Esophagus muscularis mucosa (tissue), 4 donors: ENCODE data around the gene SRGAP3. TPM values are rescaled to one million over a fixed set of nuclear protein-coding genes. Genes with fewer than 3 reads are reported as not detected.

Source experiments
- DNase-seq: peaks from one replicate; pipeline ENCODE4 v3.0.0-alpha.2; 2017; ENCODE audit errors: extremely low spot score
- H3K27ac ChIP-seq, 4 donors: fragments of 200-600 bp; sonication (generic); replicated peaks in 1 of 4; 1 replicate in 3 of 4; 2 replicates in 1 of 4; pipeline ENCODE4 v1.5.1; 2016 to 2019; ENCODE audit warnings: mild to moderate bottlenecking in 1 of 4
- H3K27me3 ChIP-seq, 4 donors: fragments of 200-600 bp; sonication (generic); one replicate each; pipeline versions ENCODE4 v1.5.1 to v1.6.0; 2016 to 2019
- H3K36me3 ChIP-seq, 4 donors: fragments of 200-600 bp; sonication (generic); one replicate each; pipeline ENCODE4 v1.5.1; 2016 to 2019
- H3K4me1 ChIP-seq, 4 donors: fragments of 200-600 bp; sonication (generic); one replicate each; pipeline ENCODE4 v1.5.1; 2016 to 2019
- H3K4me3 ChIP-seq, 4 donors: fragments of 200-600 bp; sonication (generic); 1 replicate in 2 of 4; 2 replicates in 2 of 4; pipeline ENCODE4 v1.5.1; 2016 to 2019; ENCODE audit warnings: mild to moderate bottlenecking in 4 of 4, moderate library complexity in 1 of 4
- H3K9me3 ChIP-seq, 4 donors: fragments of 200-600 bp; sonication (generic); 1 replicate in 3 of 4; 2 replicates in 1 of 4; pipeline ENCODE4 v1.5.1; 2016 to 2019
- EP300 ChIP-seq: sonication (generic); formaldehyde crosslinking; IDR thresholded peaks from one replicate; pipeline ENCODE4 v1.6.1; 2017; ENCODE audit warnings: antibody characterized with exemption
- POLR2A ChIP-seq: fragments of 450-650 bp; IDR thresholded peaks from one replicate; pipeline ENCODE4 v1.6.1; 2017; ENCODE audit warnings: antibody characterized with exemption, moderate library complexity, mild to moderate bottlenecking, low read depth
- POLR2AphosphoS5 ChIP-seq, 2 donors: sonication (generic); formaldehyde crosslinking; IDR thresholded peaks; one replicate each; pipeline ENCODE4 v1.6.1; 2017; ENCODE audit warnings: antibody characterized with exemption in 2 of 2
- WGBS: methylation state at CpG from one replicate; pipeline ENCODE4 v1.1.5; 2018; 5-methylcytosine and 5-hydroxymethylcytosine counted together
- intact Hi-C: fragments of 100-400 bp; cut with DNase I; formaldehyde crosslinking; loops from one replicate; pipeline ENCODE4 v1.15.1; 2023
- total RNA-seq, 4 donors: library from RNA; depleted of rRNA; stranded (reverse); fragments of >200 nt; gene quantifications; one replicate each; pipeline versions ENCODE4 v1.1.0 to v1.2.1, GENCODE V29; 2016
- TF ChIP-seq, protein P1 (sequence below), 3 experiments: fragments of 200-600 bp in 2 of 3; fragments of 450-650 bp in 1 of 3; sonication (generic) in 2 of 3; IDR thresholded peaks; one replicate each; pipeline ENCODE4 v1.5.1; 2017 to 2019; ENCODE audit warnings: antibody characterized with exemption in 3 of 3, mild to moderate bottlenecking in 2 of 3, moderate library complexity in 1 of 3

SRGAP3 gene
- total RNA-seq, 4 donors from 2014 or later = 2.4 to 8.6 (median 3.1) TPM

DNA sequence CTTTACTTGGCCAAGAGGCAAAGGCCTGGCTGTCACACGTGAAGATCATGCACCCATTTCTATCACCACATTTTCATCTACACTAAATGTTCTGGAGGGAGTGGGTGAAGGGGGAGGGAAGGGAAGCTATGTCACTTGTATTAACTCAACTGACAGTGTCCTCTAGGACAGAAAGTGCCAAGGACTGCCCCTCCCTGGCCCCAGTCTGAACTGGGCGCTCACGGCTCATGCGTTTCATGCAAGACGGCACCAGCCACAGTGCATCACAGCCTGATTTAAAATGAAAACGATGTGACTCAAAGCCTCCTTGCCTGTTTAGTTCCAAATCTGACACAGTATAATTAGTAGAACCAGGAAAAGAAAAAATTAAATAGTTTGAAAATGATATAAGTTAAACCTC, 265.4 kb downstream of the SRGAP3 start:
- H3K9me3 ChIP-seq = peaks cover 0 to 8% (median 4%) of the 10 kb centered on the region in 4 donors
- peaks cover 0 to 9% (median 5%) of the 10 kb centered on the region in 4 donors for H3K4me1 ChIP-seq
- no peak for TF ChIP-seq POLR2AphosphoS5 (IDR thresholded peaks at IDR 0.05)
- no peak for TF ChIP-seq EP300
- TF ChIP-seq, protein P1, sequence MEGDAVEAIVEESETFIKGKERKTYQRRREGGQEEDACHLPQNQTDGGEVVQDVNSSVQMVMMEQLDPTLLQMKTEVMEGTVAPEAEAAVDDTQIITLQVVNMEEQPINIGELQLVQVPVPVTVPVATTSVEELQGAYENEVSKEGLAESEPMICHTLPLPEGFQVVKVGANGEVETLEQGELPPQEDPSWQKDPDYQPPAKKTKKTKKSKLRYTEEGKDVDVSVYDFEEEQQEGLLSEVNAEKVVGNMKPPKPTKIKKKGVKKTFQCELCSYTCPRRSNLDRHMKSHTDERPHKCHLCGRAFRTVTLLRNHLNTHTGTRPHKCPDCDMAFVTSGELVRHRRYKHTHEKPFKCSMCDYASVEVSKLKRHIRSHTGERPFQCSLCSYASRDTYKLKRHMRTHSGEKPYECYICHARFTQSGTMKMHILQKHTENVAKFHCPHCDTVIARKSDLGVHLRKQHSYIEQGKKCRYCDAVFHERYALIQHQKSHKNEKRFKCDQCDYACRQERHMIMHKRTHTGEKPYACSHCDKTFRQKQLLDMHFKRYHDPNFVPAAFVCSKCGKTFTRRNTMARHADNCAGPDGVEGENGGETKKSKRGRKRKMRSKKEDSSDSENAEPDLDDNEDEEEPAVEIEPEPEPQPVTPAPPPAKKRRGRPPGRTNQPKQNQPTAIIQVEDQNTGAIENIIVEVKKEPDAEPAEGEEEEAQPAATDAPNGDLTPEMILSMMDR (IDR thresholded peaks at IDR 0.05) = no peak
- TF ChIP-seq POLR2A = no peak
- WGBS = 93% methylated on average over 6 of the region's 6 CpGs
- DNase-seq = no peak
- H3K27me3 ChIP-seq = peaks cover 0 to 4% (median 0%) of the 10 kb centered on the region in 4 donors
- peaks cover 0 to 6% (median 3%) of the 10 kb centered on the region in 4 donors for H3K36me3 ChIP-seq
- intact Hi-C loops = no loop called here
- H3K27ac ChIP-seq = no peak overlapping the region
- no peak overlapping the region for H3K4me3 ChIP-seq

DNA sequence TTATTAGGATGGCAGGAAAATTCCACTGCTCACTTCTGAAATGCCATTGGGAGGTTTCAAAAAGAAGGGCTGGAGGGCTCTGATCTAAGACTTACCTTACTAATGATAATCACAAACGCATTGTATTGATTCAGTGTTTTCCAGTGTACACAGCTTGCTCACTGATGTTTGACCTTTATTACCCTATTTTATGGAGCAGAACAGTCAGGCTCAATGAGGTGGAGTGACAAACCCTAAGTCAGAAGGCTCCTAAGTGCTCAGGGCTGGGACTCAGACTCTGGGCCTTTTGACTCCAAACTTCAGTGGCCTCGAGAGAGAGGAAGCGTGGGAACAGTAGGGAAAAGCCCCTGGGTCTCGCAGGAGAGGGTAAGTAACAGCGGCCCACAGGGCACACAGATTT, 265.9 kb downstream of the SRGAP3 start:
- no peak for DNase-seq
- TF ChIP-seq POLR2A = no peak
- TF ChIP-seq, protein P1 (IDR thresholded peaks at IDR 0.05) = no peak
- TF ChIP-seq EP300 = no peak
- TF ChIP-seq POLR2AphosphoS5 (IDR thresholded peaks at IDR 0.05) = no peak
- H3K27me3 ChIP-seq = peaks cover 0 to 9% (median 0%) of the 10 kb centered on the region in 4 donors
- no peak overlapping the region for H3K4me3 ChIP-seq
- intact Hi-C loops = no loop called here
- peaks cover 0 to 11% (median 7%) of the 10 kb centered on the region in 4 donors for H3K9me3 ChIP-seq
- peaks cover 0 to 9% (median 5%) of the 10 kb centered on the region in 4 donors for H3K4me1 ChIP-seq
- H3K36me3 ChIP-seq = peaks cover 0 to 6% (median 3%) of the 10 kb centered on the region in 4 donors
- WGBS = 97% methylated on average over 5 of the region's 5 CpGs
- H3K27ac ChIP-seq = no peak overlapping the region

DNA sequence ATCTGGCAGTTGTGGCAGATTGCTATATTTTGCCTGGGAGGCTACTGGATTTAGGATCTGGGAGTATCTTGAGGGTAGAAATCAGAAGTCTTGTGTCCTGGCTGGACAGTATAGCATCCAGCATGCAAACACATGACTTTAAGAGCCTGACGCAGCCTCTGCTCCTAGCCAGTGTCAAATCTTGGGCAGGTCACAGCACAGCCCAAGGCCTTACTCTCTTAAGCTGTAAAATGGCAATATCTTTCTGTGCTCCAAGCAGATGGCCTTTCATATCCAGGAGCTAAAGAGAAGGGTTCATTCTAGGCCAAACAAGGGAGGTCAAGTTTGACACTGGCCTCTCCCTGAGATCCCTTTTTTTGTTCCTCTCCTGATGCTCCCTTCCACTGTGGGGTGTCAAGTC, 266.4 kb downstream of the SRGAP3 start:
- Histone ChIP-seq H3K27ac (no peak overlapping the region), H3K4me3 (no peak overlapping the region), H3K9me3 (peaks cover 0 to 11% (median 7%) of the 10 kb centered on the region in 4 donors), H3K36me3 (peaks cover 0 to 6% (median 3%) of the 10 kb centered on the region in 4 donors), H3K4me1 (peaks cover 0 to 5% (median 5%) of the 10 kb centered on the region in 4 donors), H3K27me3 (peaks cover 0 to 14% (median 0%) of the 10 kb centered on the region in 4 donors)
- no peak for TF ChIP-seq POLR2AphosphoS5 (IDR thresholded peaks at IDR 0.05)
- no peak for TF ChIP-seq POLR2A
- TF ChIP-seq, protein P1 (IDR thresholded peaks at IDR 0.05) = no peak
- TF ChIP-seq EP300 = no peak
- no peak for DNase-seq
- 64% methylated on average over 1 of the region's 1 CpG for WGBS
- intact Hi-C loops = no loop called here

DNA sequence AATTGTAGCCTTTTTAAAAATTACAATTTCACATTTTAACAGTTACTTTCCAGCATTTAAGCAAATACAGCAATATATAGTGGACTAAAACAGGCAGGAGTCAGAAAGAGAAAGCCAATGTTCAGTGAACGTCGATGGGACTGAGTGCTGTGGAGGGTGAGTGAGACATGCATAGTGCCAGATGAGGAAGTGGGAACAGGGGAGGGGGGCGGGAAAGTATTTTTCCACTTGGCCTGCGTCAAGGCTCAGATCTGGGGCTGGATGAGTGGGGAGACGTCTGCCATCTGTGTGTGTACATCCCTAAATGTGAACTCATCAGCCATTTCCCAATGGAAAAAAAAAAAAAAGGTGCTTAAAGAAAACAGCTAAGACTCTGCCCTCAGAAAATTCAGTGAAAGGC, 266.9 kb downstream of the SRGAP3 start:
- H3K4me1 ChIP-seq = peaks cover 0 to 5% (median 2%) of the 10 kb centered on the region in 4 donors
- DNase-seq = peak; percentile 90
- peaks cover 0 to 11% (median 7%) of the 10 kb centered on the region in 4 donors for H3K9me3 ChIP-seq
- H3K27me3 ChIP-seq = peaks cover 0 to 19% (median 0%) of the 10 kb centered on the region in 4 donors
- H3K27ac ChIP-seq = no peak overlapping the region
- H3K4me3 ChIP-seq = no peak overlapping the region
- intact Hi-C loops = no loop called here
- peaks cover 0 to 6% (median 3%) of the 10 kb centered on the region in 4 donors for H3K36me3 ChIP-seq
- TF ChIP-seq POLR2AphosphoS5 (IDR thresholded peaks at IDR 0.05) (no peak), EP300 (no peak), POLR2A (no peak)
- TF ChIP-seq, protein P1 (IDR thresholded peaks at IDR 0.05) = no peak
- WGBS = 24% methylated on average over 5 of the region's 5 CpGs

DNA sequence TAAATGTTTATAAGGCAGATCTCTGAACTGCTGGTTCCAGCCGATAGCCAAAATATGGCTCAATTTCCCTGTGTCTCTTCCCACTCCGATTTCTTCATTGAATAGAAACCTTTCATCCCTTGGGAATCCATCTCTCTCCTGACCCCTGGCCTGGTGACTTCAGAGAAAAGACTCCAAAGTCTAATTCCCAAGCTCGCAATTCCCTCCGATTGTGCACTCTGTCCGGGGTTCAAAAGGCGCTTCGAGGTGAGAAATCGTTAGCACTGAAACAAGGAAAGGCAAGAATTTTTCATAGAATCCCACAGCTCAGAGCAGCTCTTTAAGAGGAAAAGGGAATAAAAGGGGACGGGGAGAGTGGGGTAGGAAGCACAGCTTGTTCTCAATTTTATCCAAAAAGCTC, 267.7 kb downstream of the SRGAP3 start:
- Histone ChIP-seq H3K9me3 (peaks cover 0 to 11% (median 7%) of the 10 kb centered on the region in 4 donors), H3K36me3 (peaks cover 0 to 6% (median 3%) of the 10 kb centered on the region in 4 donors), H3K27me3 (peaks cover 0 to 27% (median 0%) of the 10 kb centered on the region in 4 donors), H3K27ac (no peak overlapping the region), H3K4me3 (no peak overlapping the region), H3K4me1 (peaks cover 0 to 5% (median 2%) of the 10 kb centered on the region in 4 donors)
- DNase-seq = peak; percentile 89
- intact Hi-C loops = no loop called here
- TF ChIP-seq, protein P1 (IDR thresholded peaks at IDR 0.05) = no peak
- TF ChIP-seq EP300 = no peak
- WGBS = 80% methylated on average over 9 of the region's 9 CpGs
